ENCODE results near the gene SCN5A. TPM values are rescaled to one million over a fixed set of nuclear protein-coding genes. Genes with fewer than 3 reads are reported as not detected.

Gene SCN5A
- total RNA-seq, 1 experiment from 2014 or later: 13.6 TPM

DNA sequence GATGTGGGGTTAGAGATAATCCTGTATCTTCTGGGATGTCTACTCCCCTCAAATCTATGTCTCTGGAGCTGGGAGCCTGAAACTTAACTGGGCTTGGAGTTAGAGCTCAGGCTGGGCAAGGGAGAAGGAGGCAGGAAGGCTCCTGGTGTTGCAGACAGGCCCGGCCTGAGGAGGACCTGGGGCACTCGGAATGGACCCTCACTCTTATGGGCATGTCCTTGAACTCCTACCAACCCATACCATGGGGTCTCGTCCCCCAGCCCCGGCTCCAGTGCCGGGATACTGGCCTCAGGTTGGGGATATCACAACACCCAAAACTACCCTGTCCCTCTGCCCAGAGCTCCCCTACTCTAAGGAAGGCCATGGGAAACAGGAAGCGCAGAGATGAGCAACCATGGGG lies 45.2 kb downstream of the SCN5A start (continued):
- TF ChIP-seq ESRRA (CRISPR knock-in tag; IDR thresholded peaks at IDR 0.05; ENCODE audit: borderline replicate concordance) (no peak), NR3C1 (CRISPR knock-in tag; conservative IDR thresholded peaks at IDR 0.05; ENCODE audit: low read depth) (no peak), IRF2 (CRISPR knock-in tag; IDR thresholded peaks at IDR 0.05; ENCODE audit: borderline replicate concordance, low read depth) (no peak), RORB (CRISPR knock-in tag; IDR thresholded peaks at IDR 0.05) (no peak), JUN (CRISPR knock-in tag; IDR thresholded peaks at IDR 0.05) (no peak), ZNF396 (CRISPR knock-in tag; IDR thresholded peaks at IDR 0.05; ENCODE audit: borderline replicate concordance) (no peak)
- TF ChIP-seq, protein P1, sequence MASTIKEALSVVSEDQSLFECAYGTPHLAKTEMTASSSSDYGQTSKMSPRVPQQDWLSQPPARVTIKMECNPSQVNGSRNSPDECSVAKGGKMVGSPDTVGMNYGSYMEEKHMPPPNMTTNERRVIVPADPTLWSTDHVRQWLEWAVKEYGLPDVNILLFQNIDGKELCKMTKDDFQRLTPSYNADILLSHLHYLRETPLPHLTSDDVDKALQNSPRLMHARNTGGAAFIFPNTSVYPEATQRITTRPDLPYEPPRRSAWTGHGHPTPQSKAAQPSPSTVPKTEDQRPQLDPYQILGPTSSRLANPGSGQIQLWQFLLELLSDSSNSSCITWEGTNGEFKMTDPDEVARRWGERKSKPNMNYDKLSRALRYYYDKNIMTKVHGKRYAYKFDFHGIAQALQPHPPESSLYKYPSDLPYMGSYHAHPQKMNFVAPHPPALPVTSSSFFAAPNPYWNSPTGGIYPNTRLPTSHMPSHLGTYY (CRISPR knock-in tag; IDR thresholded peaks at IDR 0.05): no peak
- TF ChIP-seq, protein P2, sequence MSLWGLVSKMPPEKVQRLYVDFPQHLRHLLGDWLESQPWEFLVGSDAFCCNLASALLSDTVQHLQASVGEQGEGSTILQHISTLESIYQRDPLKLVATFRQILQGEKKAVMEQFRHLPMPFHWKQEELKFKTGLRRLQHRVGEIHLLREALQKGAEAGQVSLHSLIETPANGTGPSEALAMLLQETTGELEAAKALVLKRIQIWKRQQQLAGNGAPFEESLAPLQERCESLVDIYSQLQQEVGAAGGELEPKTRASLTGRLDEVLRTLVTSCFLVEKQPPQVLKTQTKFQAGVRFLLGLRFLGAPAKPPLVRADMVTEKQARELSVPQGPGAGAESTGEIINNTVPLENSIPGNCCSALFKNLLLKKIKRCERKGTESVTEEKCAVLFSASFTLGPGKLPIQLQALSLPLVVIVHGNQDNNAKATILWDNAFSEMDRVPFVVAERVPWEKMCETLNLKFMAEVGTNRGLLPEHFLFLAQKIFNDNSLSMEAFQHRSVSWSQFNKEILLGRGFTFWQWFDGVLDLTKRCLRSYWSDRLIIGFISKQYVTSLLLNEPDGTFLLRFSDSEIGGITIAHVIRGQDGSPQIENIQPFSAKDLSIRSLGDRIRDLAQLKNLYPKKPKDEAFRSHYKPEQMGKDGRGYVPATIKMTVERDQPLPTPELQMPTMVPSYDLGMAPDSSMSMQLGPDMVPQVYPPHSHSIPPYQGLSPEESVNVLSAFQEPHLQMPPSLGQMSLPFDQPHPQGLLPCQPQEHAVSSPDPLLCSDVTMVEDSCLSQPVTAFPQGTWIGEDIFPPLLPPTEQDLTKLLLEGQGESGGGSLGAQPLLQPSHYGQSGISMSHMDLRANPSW (CRISPR knock-in tag; conservative IDR thresholded peaks at IDR 0.05; ENCODE audit: low read depth): no peak
- TF ChIP-seq, protein P3, sequence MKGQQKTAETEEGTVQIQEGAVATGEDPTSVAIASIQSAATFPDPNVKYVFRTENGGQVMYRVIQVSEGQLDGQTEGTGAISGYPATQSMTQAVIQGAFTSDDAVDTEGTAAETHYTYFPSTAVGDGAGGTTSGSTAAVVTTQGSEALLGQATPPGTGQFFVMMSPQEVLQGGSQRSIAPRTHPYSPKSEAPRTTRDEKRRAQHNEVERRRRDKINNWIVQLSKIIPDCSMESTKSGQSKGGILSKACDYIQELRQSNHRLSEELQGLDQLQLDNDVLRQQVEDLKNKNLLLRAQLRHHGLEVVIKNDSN (CRISPR knock-in tag; IDR thresholded peaks at IDR 0.05): no peak
- TF ChIP-seq, protein P4, sequence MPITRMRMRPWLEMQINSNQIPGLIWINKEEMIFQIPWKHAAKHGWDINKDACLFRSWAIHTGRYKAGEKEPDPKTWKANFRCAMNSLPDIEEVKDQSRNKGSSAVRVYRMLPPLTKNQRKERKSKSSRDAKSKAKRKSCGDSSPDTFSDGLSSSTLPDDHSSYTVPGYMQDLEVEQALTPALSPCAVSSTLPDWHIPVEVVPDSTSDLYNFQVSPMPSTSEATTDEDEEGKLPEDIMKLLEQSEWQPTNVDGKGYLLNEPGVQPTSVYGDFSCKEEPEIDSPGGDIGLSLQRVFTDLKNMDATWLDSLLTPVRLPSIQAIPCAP (CRISPR knock-in tag; IDR thresholded peaks at IDR 0.05): no peak

DNA sequence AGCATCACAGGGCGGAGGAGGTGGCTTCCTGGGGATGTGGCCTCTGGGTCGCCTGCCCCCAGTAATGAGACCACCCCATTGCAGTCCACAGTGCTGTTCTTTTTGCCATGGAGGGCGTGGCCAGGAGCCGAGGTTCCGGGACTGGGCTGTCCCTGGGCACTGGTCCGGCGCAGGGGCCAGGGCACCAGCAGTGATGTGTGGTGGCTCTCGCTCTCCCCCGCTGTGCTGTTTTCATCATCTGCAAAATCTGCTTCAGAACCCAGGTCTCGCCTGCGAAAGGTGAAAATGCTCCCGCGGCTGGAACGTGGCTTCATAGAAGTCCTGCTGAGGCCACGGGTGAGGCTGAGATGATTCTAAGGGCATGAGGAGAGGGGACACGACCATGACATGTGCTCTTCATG lies 45.8 kb downstream of the SCN5A start:
- Mint-ChIP-seq H3K27ac (no peak overlapping the region), H3K4me1 (no peaks in the 10 kb centered on the region), H3K36me3 (peaks cover 7% of the 10 kb centered on the region; the same call in 1 of the 2 replicates), H3K4me3 (no peak overlapping the region), H3K27me3 (ENCODE audit: low read depth) (no peaks in the 10 kb centered on the region), H3K9me3 (peaks cover 10% of the 10 kb centered on the region)
- ChIA-PET CTCF (no interaction called here), POLR2A (no interaction called here)
- DNase-seq (ENCODE audit: low spot score) (no peak), ATAC-seq (no peak)
- no peak for TF ChIP-seq GABPB1 (CRISPR knock-in tag; IDR thresholded peaks at IDR 0.05)
- no peak for TF ChIP-seq IRF2 (CRISPR knock-in tag; IDR thresholded peaks at IDR 0.05; ENCODE audit: borderline replicate concordance, low read depth)
- no peak for TF ChIP-seq ZBTB21 (CRISPR knock-in tag; IDR thresholded peaks at IDR 0.05; ENCODE audit: borderline replicate concordance)
- TF ChIP-seq ZNF396 (CRISPR knock-in tag; IDR thresholded peaks at IDR 0.05; ENCODE audit: borderline replicate concordance): no peak
- no peak for TF ChIP-seq NR3C1 (CRISPR knock-in tag; conservative IDR thresholded peaks at IDR 0.05; ENCODE audit: low read depth)
- TF ChIP-seq, protein P5, sequence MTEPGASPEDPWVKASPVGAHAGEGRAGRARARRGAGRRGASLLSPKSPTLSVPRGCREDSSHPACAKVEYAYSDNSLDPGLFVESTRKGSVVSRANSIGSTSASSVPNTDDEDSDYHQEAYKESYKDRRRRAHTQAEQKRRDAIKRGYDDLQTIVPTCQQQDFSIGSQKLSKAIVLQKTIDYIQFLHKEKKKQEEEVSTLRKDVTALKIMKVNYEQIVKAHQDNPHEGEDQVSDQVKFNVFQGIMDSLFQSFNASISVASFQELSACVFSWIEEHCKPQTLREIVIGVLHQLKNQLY (CRISPR knock-in tag; IDR thresholded peaks at IDR 0.05): no peak
- no peak for TF ChIP-seq ZNF263 (CRISPR knock-in tag; IDR thresholded peaks at IDR 0.05; ENCODE audit: low read depth)
- TF ChIP-seq NFYB (CRISPR knock-in tag; conservative IDR thresholded peaks at IDR 0.05; ENCODE audit: low read depth): no peak
- no peak for TF ChIP-seq GRHL2 (CRISPR knock-in tag; IDR thresholded peaks at IDR 0.05; ENCODE audit: insufficient replicate concordance, severe bottlenecking)

DNA sequence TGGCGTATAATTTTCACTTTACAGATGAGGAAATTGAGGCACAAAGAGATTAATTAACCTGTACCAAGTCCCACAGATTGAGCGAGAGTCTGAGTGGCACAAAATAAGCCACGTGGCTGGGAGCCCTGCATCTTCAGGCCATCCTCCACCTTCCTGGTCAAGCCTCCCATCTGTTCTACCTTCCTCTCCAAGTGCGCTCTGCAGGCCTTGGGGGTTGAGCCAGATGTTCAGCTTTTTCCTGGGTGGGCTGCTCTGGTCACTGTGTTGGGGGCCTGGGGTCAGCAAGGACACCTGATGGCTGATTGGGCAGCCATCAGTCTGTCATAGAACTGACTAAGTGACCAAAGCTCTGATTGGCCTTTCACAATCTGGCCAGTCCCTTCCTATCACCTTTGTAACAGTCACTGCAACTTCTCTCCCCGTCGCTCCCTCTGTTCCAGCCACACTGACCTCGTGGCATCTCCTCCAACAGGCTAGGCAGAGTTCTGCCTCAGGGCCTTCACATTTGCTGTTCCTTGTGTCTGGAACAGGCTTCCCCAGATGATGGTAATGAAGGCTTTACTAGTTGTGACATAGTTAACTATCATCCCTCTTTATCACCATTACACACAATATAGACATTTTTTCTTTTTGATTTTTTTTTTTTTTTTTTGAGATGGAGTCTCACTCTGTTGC lies 46.8 kb downstream of the SCN5A start:
- peaks cover 7% of the 10 kb centered on the region; the same call in 1 of the 2 replicates for H3K36me3 Mint-ChIP-seq
- DNase-seq (ENCODE audit: low spot score): no peak
- peaks cover 10% of the 10 kb centered on the region for H3K9me3 Mint-ChIP-seq
- H3K27ac Mint-ChIP-seq: no peak overlapping the region
- ChIA-PET CTCF (no interaction called here), POLR2A (no interaction called here)
- no peaks in the 10 kb centered on the region for H3K27me3 Mint-ChIP-seq (ENCODE audit: low read depth)
- H3K4me1 Mint-ChIP-seq: no peaks in the 10 kb centered on the region
- no peak for ATAC-seq
- H3K4me3 Mint-ChIP-seq: no peak overlapping the region
- TF ChIP-seq, protein P6, sequence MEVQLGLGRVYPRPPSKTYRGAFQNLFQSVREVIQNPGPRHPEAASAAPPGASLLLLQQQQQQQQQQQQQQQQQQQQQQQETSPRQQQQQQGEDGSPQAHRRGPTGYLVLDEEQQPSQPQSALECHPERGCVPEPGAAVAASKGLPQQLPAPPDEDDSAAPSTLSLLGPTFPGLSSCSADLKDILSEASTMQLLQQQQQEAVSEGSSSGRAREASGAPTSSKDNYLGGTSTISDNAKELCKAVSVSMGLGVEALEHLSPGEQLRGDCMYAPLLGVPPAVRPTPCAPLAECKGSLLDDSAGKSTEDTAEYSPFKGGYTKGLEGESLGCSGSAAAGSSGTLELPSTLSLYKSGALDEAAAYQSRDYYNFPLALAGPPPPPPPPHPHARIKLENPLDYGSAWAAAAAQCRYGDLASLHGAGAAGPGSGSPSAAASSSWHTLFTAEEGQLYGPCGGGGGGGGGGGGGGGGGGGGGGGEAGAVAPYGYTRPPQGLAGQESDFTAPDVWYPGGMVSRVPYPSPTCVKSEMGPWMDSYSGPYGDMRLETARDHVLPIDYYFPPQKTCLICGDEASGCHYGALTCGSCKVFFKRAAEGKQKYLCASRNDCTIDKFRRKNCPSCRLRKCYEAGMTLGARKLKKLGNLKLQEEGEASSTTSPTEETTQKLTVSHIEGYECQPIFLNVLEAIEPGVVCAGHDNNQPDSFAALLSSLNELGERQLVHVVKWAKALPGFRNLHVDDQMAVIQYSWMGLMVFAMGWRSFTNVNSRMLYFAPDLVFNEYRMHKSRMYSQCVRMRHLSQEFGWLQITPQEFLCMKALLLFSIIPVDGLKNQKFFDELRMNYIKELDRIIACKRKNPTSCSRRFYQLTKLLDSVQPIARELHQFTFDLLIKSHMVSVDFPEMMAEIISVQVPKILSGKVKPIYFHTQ (CRISPR knock-in tag; IDR thresholded peaks at IDR 0.05): no peak
- TF ChIP-seq, protein P7, sequence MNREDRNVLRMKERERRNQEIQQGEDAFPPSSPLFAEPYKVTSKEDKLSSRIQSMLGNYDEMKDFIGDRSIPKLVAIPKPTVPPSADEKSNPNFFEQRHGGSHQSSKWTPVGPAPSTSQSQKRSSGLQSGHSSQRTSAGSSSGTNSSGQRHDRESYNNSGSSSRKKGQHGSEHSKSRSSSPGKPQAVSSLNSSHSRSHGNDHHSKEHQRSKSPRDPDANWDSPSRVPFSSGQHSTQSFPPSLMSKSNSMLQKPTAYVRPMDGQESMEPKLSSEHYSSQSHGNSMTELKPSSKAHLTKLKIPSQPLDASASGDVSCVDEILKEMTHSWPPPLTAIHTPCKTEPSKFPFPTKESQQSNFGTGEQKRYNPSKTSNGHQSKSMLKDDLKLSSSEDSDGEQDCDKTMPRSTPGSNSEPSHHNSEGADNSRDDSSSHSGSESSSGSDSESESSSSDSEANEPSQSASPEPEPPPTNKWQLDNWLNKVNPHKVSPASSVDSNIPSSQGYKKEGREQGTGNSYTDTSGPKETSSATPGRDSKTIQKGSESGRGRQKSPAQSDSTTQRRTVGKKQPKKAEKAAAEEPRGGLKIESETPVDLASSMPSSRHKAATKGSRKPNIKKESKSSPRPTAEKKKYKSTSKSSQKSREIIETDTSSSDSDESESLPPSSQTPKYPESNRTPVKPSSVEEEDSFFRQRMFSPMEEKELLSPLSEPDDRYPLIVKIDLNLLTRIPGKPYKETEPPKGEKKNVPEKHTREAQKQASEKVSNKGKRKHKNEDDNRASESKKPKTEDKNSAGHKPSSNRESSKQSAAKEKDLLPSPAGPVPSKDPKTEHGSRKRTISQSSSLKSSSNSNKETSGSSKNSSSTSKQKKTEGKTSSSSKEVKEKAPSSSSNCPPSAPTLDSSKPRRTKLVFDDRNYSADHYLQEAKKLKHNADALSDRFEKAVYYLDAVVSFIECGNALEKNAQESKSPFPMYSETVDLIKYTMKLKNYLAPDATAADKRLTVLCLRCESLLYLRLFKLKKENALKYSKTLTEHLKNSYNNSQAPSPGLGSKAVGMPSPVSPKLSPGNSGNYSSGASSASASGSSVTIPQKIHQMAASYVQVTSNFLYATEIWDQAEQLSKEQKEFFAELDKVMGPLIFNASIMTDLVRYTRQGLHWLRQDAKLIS (CRISPR knock-in tag; IDR thresholded peaks at IDR 0.05; ENCODE audit: borderline replicate concordance): no peak
- TF ChIP-seq, protein P8, sequence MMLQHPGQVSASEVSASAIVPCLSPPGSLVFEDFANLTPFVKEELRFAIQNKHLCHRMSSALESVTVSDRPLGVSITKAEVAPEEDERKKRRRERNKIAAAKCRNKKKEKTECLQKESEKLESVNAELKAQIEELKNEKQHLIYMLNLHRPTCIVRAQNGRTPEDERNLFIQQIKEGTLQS (CRISPR knock-in tag; conservative IDR thresholded peaks at IDR 0.05): no peak

Data from WTC11 (cell line).